HG03097 (cell line): ENCODE results near the gene ZBTB7B.

Experiments used
- ATAC-seq: cut with Tn5 transposase; IDR thresholded peaks from one replicate; pipeline ENCODE4 v1.9.1; 2021; ENCODE audit not compliant: unreplicated experiment, low FRiP score

Gene ZBTB7B

GRCh38 chr1:155052439-155053395, 50.1 kb downstream of the ZBTB7B start:
- ATAC-seq: no peak

- no peak for ATAC-seq
These were observed 51.0 kb downstream of the ZBTB7B start for GRCh38 chr1:155053531-155054105.

DNA sequence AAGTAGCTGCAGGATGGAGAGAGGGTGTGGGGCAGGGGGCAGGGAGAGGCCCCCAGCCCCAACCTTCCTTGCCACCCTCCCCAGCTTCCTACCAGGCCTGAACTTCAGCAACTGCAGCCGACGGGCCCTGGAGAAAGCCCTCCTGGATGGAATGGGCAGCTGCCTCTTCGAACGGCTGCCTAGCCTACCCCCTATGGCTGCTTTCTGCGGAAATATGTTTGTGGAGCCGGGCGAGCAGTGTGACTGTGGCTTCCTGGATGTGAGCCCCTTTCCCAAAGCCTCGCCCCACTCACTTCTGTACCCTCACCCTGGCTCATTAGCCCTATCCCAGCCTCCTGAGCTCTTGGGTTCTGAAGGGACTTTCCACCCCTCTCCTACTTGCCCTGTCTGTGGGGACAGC, 54.5 kb downstream of the ZBTB7B start:
- ATAC-seq: no peak

- no peak for ATAC-seq
These were observed 55.2 kb downstream of the ZBTB7B start for GRCh38 chr1:155057788-155058211.

- no peak for ATAC-seq
These were observed 58.1 kb downstream of the ZBTB7B start for GRCh38 chr1:155060736-155061135.

DNA sequence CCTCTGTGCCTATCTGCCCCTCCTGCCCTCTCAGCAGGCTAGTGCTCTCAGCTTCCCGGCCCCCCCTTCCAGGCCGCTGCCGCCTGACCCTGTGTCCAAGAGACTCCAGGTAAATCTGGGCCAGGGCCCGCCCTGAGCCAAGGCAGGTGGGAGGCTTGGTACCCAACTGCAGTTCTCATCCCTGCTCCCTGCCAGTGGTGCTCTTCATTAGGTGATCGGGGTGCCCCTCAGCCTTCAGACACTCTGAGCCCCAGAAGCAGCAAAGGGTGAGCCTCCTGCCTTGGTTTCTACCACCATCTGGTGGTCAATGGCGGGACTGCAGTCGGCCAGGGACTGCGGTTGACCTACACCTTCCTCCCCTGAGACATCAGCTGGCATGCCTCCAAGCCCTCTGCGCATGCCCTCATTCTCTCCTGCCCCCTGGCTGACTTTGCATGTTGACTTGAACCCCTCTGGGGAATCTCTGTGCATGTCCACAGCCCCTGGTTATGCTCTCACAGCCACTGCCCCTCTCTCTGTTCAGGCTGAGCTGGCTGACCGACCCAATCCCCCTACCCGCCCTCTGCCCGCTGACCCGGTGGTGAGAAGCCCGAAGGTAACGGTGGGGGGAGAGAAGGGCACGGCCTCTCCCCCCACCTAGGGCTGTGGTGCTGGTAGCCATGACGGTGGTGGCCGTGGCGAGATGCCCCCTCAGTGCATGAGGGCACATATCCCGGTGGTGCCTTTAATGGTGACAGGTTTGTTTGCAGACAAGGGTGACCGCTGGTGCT, 59.0 kb downstream of the ZBTB7B start:
- ATAC-seq: peak; percentile 47

DNA sequence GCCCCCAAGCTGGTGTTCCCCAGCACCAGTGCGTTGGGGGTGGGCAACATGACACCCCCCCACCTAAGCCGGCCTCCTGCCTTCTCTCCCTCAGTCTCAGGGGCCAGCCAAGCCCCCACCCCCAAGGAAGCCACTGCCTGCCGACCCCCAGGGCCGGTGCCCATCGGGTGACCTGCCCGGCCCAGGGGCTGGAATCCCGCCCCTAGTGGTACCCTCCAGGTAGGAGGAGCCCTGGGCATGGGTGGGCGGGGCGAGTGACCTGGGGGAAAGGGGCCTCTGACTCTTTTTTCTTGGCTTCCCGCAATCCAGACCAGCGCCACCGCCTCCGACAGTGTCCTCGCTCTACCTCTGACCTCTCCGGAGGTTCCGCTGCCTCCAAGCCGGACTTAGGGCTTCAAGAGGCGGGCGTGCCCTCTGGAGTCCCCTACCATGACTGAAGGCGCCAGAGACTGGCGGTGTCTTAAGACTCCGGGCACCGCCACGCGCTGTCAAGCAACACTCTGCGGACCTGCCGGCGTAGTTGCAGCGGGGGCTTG, 59.6 kb downstream of the ZBTB7B start:
- no peak for ATAC-seq

- ATAC-seq: no peak
These were observed 60.3 kb downstream of the ZBTB7B start for GRCh38 chr1:155062702-155063411.

- ATAC-seq: no peak
These were observed 61.0 kb downstream of the ZBTB7B start, which contains the start of gene EFNA4 for GRCh38 chr1:155063550-155064110. EFNA4 (plus strand) TSS chr1:155063740; CDS start chr1:155063824, 84 bp downstream.

- ATAC-seq: no peak
These were observed 61.7 kb downstream of the ZBTB7B start for GRCh38 chr1:155064111-155064831.

DNA sequence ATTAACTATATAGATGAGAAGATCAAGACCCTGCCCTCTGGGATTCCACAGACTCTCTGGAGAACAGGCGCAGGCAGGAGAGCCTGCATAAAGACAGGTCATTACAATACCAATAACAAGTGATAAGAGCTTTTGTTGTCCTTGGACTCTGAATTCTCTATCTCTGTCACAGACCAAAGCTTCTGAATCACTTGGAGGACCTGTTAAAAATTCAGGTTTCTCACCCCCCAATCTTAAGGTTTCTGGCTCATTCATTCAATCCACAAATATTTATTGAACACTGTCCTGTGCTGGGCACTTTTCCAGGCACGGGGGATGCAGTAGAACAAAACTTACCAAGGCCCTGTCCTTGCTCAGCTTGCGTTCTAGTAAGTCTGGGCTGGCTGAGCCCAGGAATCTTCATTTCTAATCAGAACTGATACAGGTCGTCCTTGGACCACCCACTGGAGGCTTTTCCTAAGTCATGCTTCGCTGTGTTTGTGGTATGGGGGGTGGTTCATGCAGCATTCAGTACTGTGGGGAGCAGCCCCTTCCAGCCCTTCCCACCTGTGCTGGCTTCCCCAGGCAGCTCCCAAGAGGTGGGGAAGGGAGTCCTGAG, 62.3 kb downstream of the ZBTB7B start:
- ATAC-seq: no peak

DNA sequence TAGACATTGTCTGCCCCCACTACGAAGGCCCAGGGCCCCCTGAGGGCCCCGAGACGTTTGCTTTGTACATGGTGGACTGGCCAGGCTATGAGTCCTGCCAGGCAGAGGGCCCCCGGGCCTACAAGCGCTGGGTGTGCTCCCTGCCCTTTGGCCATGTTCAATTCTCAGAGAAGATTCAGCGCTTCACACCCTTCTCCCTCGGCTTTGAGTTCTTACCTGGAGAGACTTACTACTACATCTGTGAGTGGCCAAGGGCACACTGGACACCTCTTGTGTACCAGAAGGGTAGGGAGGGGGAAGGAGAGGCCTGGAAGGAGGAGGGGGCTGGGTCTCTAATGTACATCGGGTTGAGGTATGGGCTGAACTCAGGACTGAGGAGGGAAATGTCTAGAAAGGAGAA, 64.2 kb downstream of the ZBTB7B start:
- no peak for ATAC-seq
